ENCODE results near the gene KCNAB2. TPM values are rescaled to one million over a fixed set of nuclear protein-coding genes. Genes with fewer than 3 reads are reported as not detected.

Gene KCNAB2
- polyA plus RNA-seq, 3 donors, result 11.5 to 178 (median 22.7) TPM

DNA sequence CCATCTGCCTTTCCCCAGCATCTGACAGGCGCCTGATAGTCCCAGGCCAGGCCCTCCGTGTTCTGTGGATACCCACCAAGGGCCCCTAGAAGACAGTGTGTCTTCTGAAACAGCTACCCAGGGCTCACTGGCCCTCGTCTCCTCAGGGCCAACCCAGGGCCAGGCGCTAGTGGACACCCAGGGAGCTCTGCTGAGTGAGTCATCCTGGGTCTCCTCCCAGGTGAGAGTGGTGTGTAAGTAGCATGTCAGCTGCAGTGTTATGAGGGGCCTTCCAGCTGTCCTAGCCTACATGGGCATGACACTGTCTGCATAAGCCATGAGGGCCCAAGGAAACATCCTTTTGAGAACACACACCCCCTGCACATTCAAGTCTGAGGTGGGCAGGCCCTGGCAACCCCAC is 97.7 kb downstream of the KCNAB2 start:
- Histone ChIP-seq H3K9ac (ENCODE audit: insufficient read depth, low read length, poor library complexity, severe bottlenecking) (no peak overlapping the region), H4K20me1 (ENCODE audit: insufficient read depth, low read length) (no peaks in the 10 kb centered on the region)

DNA sequence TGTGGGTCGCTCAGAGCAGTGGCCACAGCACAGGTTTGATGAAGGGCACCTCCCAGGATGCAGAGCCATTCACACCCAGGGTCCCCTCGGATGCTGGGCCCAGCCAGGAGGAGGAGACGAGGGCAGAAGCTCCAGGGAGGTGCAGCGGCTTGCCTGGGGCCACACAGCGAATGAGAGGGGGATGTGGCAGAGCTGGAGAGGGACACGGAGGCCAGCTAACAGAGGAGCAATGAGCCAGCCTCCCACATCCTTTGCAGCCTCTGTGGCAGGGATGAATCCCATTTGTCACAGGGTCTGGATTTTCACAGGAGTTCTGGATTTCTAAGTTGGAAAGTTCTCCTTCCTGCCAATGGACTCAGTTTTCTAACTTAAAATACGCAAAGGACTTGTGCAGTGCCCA is 98.5 kb downstream of the KCNAB2 start:
- Histone ChIP-seq H3K9me3 (replicated peaks in 1 of 2; ENCODE audit: control insufficient read depth in 1 of 2, insufficient read depth in 1 of 2, low read length in 2 of 2) (no peaks in the 10 kb centered on the region), H3K4me3 (replicated peaks in 1 of 3; ENCODE audit: low read depth in 2 of 3, low read length in 3 of 3) (no peak overlapping the region), H3K27me3 (ENCODE audit: control insufficient read depth in 2 of 2, insufficient read depth in 2 of 2, low read length in 2 of 2) (peaks cover 0 to 7% of the 10 kb centered on the region in 2 donors), H3K36me3 (replicated peaks in 1 of 2; ENCODE audit: control insufficient read depth in 1 of 2, insufficient read depth in 2 of 2, low read length in 2 of 2) (no peaks in the 10 kb centered on the region), H2AFZ (ENCODE audit: insufficient read depth, low read depth, low read length, poor library complexity, severe bottlenecking) (no peak overlapping the region), H3K4me2 (replicated peaks; ENCODE audit: extremely low read depth, low read length, poor library complexity, severe bottlenecking) (no peak overlapping the region), H3K79me2 (ENCODE audit: insufficient read depth, low read length) (no peaks in the 10 kb centered on the region), H3K27ac (ENCODE audit: low read depth in 1 of 2, low read length in 2 of 2) (no peak overlapping the region), H3K9ac (ENCODE audit: insufficient read depth, low read length, poor library complexity, severe bottlenecking) (no peak overlapping the region), H4K20me1 (ENCODE audit: insufficient read depth, low read length) (no peaks in the 10 kb centered on the region), H3K4me1 (ENCODE audit: control insufficient read depth in 1 of 2, insufficient read depth in 2 of 2, low read length in 2 of 2) (peaks cover 5 to 12% of the 10 kb centered on the region in 2 donors)
- H3K27me3 Mint-ChIP-seq (ENCODE audit: low read depth in 3 of 3), result peaks cover 2 to 16% (median 12%) of the 10 kb centered on the region in 3 donors
- H3K9me3 Mint-ChIP-seq, result peaks cover 0 to 3% (median 0%) of the 10 kb centered on the region in 7 donors
- H3K27ac Mint-ChIP-seq, result no peak overlapping the region
- intact Hi-C loops (cut with micrococcal nuclease), result no loop called here
- WGBS (ENCODE audit: insufficient coverage), result 95% methylated on average over 6 of the region's 7 CpGs
- H3K4me3 Mint-ChIP-seq, result no peak overlapping the region
- TF ChIP-seq, protein P1, sequence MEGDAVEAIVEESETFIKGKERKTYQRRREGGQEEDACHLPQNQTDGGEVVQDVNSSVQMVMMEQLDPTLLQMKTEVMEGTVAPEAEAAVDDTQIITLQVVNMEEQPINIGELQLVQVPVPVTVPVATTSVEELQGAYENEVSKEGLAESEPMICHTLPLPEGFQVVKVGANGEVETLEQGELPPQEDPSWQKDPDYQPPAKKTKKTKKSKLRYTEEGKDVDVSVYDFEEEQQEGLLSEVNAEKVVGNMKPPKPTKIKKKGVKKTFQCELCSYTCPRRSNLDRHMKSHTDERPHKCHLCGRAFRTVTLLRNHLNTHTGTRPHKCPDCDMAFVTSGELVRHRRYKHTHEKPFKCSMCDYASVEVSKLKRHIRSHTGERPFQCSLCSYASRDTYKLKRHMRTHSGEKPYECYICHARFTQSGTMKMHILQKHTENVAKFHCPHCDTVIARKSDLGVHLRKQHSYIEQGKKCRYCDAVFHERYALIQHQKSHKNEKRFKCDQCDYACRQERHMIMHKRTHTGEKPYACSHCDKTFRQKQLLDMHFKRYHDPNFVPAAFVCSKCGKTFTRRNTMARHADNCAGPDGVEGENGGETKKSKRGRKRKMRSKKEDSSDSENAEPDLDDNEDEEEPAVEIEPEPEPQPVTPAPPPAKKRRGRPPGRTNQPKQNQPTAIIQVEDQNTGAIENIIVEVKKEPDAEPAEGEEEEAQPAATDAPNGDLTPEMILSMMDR (IDR thresholded peaks at IDR 0.05), result no peak
- H3K4me1 Mint-ChIP-seq, result peaks cover 6% of the 10 kb centered on the region
- H3K36me3 Mint-ChIP-seq, result no peaks in the 10 kb centered on the region
- no peak for DNase-seq

More for the DNA sequence above, 97.7 kb downstream of the KCNAB2 start:
- no peak for DNase-seq
- Histone ChIP-seq H3K27ac (ENCODE audit: low read depth in 1 of 2, low read length in 2 of 2) (no peak overlapping the region), H2AFZ (ENCODE audit: insufficient read depth, low read depth, low read length, poor library complexity, severe bottlenecking) (no peak overlapping the region), H3K9me3 (replicated peaks in 1 of 2; ENCODE audit: control insufficient read depth in 1 of 2, insufficient read depth in 1 of 2, low read length in 2 of 2) (no peaks in the 10 kb centered on the region), H3K27me3 (ENCODE audit: control insufficient read depth in 2 of 2, insufficient read depth in 2 of 2, low read length in 2 of 2) (peaks cover 0 to 1% of the 10 kb centered on the region in 2 donors), H3K4me3 (replicated peaks in 1 of 3; ENCODE audit: low read depth in 2 of 3, low read length in 3 of 3) (no peak overlapping the region), H3K4me1 (ENCODE audit: control insufficient read depth in 1 of 2, insufficient read depth in 2 of 2, low read length in 2 of 2) (peaks cover 0 to 4% of the 10 kb centered on the region in 2 donors), H3K36me3 (replicated peaks in 1 of 2; ENCODE audit: control insufficient read depth in 1 of 2, insufficient read depth in 2 of 2, low read length in 2 of 2) (no peaks in the 10 kb centered on the region), H3K4me2 (replicated peaks; ENCODE audit: extremely low read depth, low read length, poor library complexity, severe bottlenecking) (no peak overlapping the region), H3K79me2 (ENCODE audit: insufficient read depth, low read length) (no peaks in the 10 kb centered on the region)
- Mint-ChIP-seq H3K36me3 (no peaks in the 10 kb centered on the region), H3K4me3 (no peak overlapping the region), H3K27ac (no peak overlapping the region), H3K27me3 (ENCODE audit: low read depth in 3 of 3) (peaks cover 2 to 13% (median 6%) of the 10 kb centered on the region in 3 donors), H3K9me3 (peaks cover 0 to 2% (median 0%) of the 10 kb centered on the region in 7 donors), H3K4me1 (peaks cover 3% of the 10 kb centered on the region)
- 90% methylated on average over 3 of the region's 4 CpGs for WGBS (ENCODE audit: insufficient coverage)
- TF ChIP-seq, protein P1 (IDR thresholded peaks at IDR 0.05), result no peak
- intact Hi-C loops (cut with micrococcal nuclease), result no loop called here
